ENCODE results near the gene CCDC134.

DNA sequence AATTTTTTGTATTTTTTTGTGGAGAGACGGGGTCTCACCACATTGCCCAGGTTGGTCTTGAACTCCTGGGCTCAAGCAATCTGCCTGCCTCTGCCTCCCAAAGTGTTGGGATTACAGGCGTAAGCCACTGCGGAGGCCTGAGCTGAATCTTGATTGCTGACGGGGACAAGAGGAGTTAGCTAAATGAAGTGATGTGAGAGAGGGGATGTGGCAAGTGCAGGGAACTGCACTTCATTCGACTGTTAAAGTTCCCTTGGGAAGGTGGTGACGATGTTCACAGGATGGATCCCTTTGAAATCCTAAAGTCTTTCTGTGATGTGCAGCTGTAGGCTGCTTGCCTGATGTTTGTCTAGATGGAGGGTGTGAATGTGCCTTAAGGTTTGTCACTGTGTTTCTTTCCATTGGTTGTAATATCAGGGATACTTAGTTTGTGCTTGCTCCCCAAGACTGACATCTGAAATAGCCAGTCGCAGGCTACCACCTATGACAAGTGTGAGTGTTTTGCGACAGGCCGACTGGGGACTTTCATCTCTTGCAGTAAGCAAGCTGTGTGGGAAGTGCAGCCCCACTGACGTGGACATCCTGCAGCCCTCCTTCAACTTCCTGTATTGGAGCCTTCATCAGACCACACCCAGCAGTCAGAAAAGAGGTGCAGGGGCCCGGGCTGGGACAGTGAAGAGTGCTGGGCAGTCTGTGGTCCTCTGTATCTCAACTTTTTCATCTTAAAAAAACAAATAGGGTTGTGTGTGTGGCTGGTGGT lies 19.6 kb upstream of the CCDC134 start:
- TF ChIP-seq CTCF (IDR thresholded peaks at IDR 0.05) (no peak), REST (IDR thresholded peaks at IDR 0.05; ENCODE audit: insufficient read depth in 1 of 2, low read depth in 2 of 2, low read length in 1 of 2) (no peak), TCF7L2 (IDR thresholded peaks at IDR 0.05; ENCODE audit: low read depth, low read length) (no peak), POLR2AphosphoS5 (IDR thresholded peaks at IDR 0.05; ENCODE audit: low read depth, low read length) (no peak)
